PC-9 (cell line): ENCODE data around the gene GMEB2.

ENCODE experiments used
- CTCF ChIP-seq: fragments of 200-600 bp; sonication (generic); conservative IDR thresholded peaks from 2 replicates; pipeline ENCODE4 v1.6.1; 2017; ENCODE audit warnings: mixed run types, antibody characterized with exemption, mild to moderate bottlenecking, moderate library complexity
- EZH2 ChIP-seq: fragments of 200-600 bp; sonication (generic); IDR thresholded peaks from 2 replicates; pipeline ENCODE4 v1.8.0; 2017; ENCODE audit warnings: antibody characterized with exemption, low read depth

GRCh38 chr20:63597651-63598478 lies 29.0 kb downstream of the GMEB2 start:
- no peak for TF ChIP-seq CTCF
- no peak for TF ChIP-seq EZH2
